Measurements from ENCODE around the gene COQ6. TPM values are rescaled to one million over a fixed set of nuclear protein-coding genes. Genes with fewer than 3 reads are reported as not detected.
"Not testable (repeated sequence)": the region's sequence is repeated elsewhere in the genome, so short reads cannot be mapped to it uniquely, and the experiment has no call there.

Gene COQ6
- 21.8 and 22.4 TPM in 2 replicates for total RNA-seq (2014; rRNA removed; shearing (Covaris generic))
- 75.3 and 92.8 TPM in 2 replicates for polyA plus RNA-seq (2014; cell fraction: nucleus; rRNA removed)

DNA sequence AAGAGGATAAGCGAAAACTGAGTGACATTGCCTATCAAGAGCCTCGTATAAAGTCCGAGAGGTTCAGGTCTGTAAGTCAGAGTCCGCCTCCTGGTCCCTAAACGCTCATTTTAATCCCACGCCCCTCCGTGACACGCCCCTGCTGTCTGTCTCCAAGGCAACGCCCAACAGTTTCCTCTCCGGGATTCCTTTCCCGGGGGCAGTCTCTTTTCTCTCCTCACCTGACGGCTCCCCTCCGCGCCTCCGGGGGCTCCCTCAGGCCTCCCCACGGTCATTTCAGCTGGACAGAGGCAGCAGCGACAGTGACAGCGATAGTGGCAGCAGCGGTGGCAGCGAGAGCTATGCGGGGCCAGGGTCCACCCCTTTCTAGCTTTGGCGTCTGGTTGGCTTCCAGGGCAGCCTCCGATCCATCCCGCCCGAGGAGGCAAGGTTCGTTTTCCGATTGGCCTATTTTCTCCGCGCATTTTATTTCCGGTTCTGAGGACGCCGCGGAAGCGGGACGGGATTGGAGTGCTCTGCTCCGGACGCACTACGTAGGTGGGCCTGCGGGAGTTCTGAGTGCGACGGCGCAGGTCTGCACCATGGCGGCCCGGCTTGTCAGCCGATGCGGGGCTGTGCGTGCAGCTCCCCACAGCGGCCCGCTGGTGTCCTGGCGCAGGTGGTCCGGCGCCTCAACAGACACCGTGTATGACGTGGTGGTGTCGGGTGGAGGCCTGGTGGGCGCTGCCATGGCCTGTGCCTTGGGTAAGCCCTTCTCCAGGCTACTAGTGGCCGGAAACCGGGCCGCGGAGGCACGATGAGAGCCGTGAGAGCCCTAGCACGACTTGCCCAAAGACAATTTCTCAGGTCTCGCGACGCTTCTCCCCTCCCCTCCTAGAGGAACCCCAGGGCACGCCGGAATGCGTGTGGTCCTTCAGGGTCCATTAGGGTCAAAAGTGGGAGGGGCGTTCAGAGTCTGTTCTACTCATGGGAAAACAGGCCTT lies at the start of gene COQ6, which contains the start of gene FAM161B:
Gene COQ6, plus strand, starts transcription at position 551 of the 983 bp plus-strand sequence. Its CDS starts 31 bp downstream, at position 582.
Gene FAM161B, minus strand, starts transcription at position 343 of the 983 bp plus-strand sequence. Its CDS starts 68 bp downstream, at position 275.
- peak; percentile 96 for DNase-seq (ENCODE audit: extremely low read depth, low read depth)

DNA sequence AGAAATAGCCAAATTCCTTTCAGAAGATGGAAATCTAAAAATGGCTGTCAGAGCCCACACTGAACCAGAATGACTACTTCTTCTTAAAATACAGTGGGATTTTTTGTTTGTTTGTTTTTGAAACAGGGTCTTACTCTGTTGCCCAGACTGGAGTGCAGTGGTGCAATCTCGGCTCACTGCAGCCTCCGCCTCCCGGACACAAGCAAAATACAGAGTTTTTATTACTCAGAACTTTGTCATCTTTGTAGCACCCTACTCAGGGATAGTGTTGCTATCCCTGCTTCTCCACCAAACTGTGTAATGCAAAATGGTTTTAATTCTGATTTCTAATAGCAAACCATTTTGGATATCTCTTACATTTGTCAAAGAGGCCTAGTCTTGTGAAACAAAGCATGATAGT lies 47.1 kb upstream of the COQ6 start:
- no peak for DNase-seq (ENCODE audit: extremely low read depth, low read depth)

DNA sequence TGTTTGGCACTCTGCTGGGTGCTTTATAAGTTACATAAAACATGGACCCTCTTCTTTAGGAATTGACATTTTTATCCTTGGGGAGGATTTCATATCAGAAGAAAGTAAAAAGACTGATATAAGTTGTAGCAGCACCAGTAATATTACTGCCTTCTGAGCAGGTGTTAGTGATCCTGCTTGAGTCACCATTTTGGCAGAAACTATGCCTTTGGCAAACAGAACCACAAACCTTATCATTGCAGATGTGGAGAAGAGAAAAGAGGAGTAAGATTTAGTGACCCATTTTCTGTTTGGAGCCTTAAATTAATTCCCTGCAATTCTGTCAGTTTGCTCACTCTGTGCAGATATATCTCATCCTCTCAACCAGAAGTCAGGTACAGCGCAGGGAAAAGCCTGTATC lies 40.4 kb upstream of the COQ6 start:
- DNase-seq (ENCODE audit: extremely low read depth, low read depth) = no peak

DNA sequence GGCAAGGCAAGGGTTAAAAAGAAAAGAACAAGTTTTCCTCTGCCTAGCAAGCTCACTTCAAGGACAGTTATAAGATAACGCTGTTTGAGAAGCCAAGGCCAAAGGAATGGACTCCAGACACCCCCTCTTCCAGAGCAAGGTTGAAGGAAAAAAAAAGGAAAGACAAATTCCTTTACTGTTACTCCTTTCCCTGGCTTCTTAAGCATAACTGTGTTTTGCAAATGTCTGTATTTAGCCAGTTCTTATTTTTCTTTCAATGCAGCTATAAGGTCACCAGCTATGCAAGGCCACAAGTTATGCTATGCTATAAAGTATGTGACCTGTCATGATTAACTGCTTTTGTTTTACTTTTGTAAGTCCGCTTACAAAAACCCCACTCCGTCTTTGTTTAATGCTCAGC lies 36.8 kb upstream of the COQ6 start:
- DNase-seq (ENCODE audit: extremely low read depth, low read depth) = no peak

DNA sequence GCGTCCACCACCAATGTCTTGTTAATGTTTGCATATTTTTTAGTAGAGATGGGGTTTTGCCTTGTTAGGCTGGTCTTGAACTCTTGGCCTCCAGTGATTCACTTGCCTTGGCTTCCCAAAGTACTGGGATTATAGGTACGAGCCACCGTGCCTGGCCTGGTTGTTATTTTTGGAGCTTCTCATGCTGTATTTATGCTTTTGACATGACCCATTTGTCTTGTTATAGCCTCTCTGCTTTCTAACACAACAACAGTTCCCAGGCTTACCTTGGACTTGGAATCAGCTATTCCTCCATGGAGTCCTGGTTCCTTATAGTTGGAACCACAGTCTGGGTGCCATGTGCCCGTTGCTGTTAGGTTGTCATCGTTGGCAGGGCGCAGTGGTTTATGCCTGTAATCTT lies 33.8 kb upstream of the COQ6 start:
- no peak for DNase-seq (ENCODE audit: extremely low read depth, low read depth)

DNA sequence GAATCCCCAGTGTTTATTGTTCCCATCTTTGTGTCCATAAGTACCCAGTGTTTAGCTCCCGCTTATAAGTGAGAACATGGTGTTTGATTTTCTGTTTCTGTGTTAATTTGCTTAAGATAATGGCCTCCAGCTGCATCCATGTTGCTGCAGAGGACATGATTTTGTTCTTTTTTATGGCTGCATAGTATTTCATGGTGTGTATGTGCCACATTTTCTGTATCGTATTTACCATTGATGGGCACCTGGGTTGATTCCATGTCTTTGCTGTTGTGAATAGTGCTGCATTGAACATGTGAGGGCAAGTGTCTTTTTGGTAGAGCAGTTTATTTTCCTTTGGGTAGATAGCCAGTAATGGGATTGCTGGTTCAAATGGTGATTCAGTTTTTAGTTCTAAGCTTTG lies 30.6 kb upstream of the COQ6 start:
- DNase-seq (ENCODE audit: extremely low read depth, low read depth) = not testable (repeated sequence)

DNA sequence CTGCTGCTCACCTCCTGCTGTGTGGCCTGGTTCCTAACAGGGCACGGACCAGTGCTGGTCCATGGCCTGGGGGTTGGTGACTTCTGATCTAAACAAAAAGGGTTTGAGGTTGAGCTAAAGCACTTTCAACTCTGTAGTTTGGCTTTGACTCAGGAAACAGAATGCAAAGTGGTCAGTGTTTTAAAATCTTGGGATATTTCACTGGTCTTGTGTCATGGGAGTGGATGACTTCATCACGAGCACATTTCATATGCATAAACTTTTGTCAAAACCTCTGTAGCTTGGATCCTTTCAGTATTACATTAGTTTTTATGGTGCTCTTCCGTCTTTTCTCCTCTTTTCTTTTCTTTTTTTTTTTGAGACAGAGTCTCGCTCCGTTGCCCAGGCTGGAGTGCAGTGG lies 25.8 kb upstream of the COQ6 start:
- no peak for DNase-seq (ENCODE audit: extremely low read depth, low read depth)

DNA sequence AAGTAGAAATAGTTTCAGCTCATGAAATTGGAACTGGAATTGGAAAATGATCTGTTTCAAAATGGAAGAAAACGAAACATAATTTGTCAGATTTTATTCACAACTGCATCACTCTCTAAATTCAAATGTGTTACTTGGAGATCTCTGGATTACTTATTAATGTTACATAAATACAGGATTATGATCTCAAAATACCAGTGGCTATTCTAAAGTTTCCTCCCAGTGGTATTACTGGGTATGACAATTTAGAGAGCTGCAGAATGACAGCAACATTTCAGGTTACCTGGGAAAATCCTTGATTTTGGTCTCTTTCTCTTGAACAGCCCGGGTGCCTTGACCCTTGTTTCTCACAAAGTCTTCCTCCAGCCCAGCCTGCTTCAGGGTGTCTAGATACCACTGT lies 14.4 kb upstream of the COQ6 start:
- DNase-seq (ENCODE audit: extremely low read depth, low read depth) = no peak

DNA sequence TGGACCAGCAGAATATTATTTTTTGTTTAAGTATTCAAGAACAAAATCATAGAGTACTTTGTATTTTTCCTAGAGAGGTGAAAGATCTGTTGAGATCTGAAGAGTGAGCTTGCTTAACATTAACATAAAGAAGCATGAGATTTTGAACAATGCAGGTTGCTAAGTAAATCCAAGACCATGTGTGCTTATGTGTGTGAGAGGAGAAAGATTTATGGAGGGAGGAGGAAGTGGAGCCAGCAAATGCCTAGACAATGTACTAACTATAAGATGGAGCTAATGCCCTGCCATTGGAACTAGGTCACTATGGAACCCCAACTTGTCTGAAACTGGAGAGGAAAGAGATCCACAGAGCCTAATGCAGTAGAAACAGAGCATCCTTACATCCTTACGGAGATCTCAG lies 13.6 kb upstream of the COQ6 start:
- DNase-seq (ENCODE audit: extremely low read depth, low read depth) = no peak

DNA sequence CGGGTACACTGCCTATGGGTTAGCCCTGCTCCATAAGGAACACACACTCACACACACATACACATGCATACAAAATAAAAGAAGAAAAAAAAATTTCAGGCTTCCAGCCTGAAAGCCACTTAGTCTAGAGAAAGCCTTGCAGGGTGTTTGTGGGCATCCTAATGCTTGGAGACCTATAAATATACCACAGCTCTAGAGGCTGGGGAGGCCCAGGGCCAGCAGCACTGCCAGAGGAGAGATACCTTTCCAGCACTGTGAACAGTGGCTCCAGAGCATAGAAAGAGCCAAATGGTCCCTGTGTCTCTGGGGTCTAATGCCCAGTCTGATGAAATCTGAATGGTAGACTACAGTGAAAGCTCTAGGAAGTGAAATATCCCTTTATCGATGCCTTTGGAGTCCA lies 13.1 kb upstream of the COQ6 start:
- DNase-seq (ENCODE audit: extremely low read depth, low read depth) = no peak

DNA sequence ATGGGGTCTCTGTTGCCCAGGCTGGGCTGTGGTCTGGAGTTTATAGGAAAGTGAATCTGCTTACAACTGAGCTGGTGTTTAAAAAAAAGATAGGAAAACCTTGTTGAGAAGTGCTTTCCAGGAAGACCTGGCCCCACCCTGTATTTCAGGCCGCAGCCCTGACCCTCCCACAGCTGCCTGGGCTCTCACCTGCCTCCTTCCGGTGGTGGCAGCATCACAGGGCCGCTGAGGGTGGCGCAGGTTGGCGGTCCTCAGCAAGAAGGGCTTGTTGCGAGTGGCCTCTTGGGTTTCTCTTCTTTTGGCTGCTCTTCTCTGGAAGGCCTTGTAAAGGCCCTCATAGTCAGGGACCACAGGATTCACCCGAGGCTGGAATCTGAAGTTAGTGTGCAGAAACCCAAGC lies 7.9 kb upstream of the COQ6 start:
- no peak for DNase-seq (ENCODE audit: extremely low read depth, low read depth)

DNA sequence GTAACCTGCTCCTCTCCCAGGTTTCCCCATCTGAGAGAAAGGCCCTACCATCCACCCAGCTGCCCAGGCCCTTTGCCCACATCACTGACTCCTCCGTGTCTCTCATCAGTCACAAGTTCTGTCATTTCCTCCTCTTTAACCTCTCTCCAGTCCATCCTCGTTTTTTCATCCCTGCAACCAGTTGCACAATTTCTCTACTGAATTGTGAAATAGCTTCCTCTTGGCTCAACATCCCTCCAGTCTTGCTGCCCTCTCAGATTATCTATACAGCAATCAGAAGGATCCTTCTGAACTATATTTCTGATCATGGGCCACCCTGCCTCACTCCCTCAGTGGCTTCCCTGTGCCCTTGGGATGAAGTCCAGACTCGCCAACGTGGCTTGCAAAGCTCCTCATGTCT lies 7.0 kb upstream of the COQ6 start:
- no peak for DNase-seq (ENCODE audit: extremely low read depth, low read depth)

DNA sequence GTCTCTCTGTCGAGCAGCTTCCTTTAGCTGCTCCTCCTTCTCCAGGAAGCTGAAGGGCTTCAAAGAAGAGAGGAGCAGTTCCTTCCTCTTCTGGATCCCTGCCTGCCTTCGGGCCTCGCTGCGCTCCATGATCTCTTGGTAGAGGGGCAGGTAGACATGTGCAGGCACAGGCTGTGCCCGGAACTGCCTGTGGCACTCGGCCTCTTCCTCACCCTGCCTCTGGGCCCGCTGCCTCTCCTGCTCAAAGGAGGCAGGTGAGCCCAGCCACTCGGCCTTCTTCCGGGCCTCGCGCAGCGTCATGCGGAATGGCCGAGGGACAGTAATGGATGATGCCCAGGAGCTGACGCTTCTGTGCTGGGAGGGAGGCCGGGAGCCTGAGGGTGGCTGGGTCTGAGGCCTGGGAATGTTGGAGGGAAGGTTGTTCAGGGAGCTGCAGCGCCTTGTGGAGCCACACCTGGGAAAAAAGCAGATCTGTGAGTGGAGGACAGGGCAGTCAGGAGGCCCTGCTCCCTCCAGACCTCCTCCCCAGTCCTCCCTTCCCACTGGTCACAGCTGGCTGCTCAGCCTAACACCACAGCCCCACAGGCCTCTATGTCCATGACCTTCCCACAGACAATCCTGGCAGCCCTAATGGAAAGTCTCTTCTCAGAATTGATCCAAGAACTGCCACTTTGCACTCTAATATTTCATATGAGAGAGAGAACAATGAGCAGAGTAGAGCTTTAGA lies 5.5 kb upstream of the COQ6 start:
- DNase-seq (ENCODE audit: extremely low read depth, low read depth) = no peak

DNA sequence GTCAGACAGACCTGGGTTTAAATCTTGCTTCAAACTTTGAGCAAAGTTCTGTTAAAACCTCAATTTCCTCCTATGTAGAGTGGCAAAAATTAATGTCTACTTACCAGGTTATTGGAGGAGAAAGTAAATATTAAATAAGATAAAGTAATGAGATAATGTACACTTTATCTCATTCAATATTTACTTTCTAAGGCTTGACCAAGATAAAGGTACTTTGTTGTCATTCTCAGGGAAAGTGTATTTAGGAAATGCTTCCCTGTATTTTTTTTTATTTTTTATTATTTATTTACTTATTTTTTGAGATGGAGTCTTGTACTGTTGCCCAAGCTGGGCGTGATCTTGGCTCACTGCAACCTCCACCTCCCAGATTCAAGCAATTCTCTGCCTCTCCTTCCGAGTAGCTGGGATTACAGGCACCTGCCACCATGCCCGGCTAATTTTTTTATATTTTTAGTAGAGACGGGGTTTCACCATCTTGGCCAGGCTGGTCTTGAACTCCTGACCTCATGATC lies 4.9 kb upstream of the COQ6 start:
- DNase-seq (ENCODE audit: extremely low read depth, low read depth) = no peak

DNA sequence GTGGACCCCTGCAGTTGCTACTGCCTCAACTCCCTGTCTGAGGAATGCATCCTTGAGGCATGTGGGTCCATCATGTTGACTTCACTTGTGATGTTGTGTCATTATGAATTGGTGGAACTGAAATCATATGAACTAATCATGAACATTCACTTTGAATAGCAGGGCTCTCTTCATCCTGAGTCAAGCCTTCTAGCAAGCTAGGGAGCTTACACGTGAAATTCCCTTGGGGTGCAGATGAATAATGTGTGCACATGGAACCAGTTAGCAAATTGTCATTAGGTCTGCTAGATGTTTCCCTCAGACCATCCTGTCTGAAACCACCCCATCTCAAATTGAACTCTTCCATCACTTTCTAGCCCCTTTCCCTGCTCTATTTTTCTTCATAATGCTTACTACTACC lies 3.6 kb downstream of the COQ6 start:
- no peak for DNase-seq (ENCODE audit: extremely low read depth, low read depth)

DNA sequence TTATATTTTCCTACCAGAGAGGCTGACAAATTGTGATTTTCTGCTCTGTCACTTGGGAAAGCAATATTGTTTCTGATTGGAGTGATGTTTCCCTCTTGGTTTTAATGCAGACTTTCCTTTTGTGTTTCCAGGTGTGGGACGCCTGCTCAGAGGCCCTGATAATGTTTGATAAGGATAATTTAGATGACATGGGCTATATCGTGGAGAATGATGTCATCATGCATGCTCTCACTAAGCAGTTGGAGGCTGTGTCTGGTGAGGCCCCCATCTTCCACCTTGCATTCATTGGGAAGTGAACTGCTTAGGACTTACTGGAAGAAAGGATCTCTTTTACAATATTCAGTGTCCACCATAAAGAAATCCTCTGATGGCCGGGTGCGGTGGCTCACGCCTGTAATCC lies 5.6 kb downstream of the COQ6 start:
- DNase-seq (ENCODE audit: extremely low read depth, low read depth) = no peak

DNA sequence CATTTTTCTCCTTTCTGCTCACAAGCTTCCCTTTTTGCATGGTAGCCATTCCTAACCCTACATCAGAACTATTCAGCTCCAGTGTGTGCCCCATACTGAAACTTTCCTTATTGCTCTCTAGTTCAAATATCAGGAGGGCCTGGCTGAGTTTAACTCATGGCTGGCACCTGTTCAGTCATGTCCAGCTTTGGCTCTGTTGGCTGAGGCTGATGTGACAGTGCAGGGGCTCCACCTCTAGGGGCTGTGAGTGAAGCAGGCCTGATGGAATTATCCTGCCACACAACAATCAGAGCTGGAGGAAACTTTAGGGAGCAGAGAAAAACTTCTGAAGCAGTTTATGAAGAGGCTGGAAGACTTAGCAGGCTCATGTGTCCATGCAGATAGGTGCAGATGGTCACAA lies 8.5 kb downstream of the COQ6 start:
- no peak for DNase-seq (ENCODE audit: extremely low read depth, low read depth)

DNA sequence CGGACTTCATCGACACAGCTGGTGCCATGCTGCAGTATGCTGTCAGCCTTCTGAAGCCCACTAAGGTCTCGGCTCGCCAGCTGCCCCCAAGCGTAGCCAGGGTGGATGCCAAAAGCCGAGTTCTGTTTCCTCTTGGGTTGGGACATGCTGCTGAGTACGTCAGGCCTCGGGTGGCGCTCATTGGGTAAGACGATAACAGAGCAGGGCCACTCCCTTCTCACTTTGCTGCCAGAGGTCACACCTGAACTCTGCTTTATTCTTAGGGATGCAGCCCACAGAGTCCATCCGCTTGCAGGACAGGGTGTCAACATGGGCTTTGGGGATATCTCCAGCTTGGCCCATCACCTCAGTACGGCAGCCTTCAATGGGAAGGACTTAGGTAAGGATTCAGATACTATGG lies 11.1 kb downstream of the COQ6 start:
- DNase-seq (ENCODE audit: extremely low read depth, low read depth) = no peak

DNA sequence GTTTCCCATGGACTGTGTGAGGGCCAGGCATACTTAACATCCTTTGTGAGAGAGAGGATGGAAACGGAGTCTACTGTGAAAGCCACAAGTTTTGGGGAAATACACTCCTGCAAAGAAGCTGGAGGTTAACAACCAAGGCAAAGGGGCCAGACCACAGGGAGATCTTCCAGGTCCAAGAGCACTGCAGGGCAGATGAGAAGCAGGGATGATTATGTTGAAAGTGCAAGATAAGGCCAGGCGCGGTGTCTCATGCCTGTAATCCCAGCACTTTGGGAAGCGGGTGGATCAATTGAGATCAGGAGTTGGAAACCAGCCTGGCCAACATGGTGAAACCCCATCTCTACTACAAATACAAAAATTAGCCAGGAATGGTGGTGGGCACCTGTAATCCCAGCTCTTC lies 15.1 kb downstream of the COQ6 start:
- DNase-seq (ENCODE audit: extremely low read depth, low read depth) = no peak

DNA sequence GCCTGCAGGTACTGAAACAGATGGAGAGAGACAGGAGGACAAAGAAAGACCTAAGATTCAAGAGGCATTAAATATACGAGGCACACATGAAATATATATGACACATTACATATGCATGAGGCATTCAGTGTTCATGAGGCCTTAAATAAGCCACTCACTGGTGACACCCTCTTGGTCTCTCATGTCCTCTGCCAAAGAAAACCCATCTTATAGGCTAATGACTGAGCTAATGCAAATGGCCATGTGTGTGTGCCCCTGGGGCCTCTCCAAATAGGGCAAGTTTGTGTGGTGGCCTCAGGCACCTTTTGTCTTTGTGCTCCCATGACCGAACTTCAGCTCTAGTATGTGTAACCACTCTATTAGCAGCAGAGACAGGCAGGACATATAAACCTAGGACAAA lies 18.8 kb downstream of the COQ6 start:
- no peak for DNase-seq (ENCODE audit: extremely low read depth, low read depth)

DNA sequence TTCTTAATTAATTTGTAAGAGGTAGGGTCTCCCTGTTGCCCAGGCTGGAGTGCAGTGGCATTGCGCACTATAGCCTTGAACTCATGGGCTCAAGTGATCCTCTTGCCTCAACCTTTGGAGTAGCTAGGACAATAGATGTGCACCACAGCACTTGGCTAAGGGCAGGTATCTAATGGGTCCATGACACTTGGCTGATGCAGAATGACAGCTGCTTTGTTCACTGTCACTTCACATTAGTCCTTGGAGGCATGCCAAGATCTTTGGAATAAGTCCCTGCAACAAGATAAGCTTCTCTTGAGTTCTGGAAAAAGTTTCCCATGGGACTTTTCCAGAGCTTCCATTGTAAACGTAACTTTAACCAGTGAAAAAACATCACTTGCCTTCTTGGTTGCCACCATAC lies 23.4 kb downstream of the COQ6 start:
- DNase-seq (ENCODE audit: extremely low read depth, low read depth) = no peak

Measured in NCI-H460 (cell line).